ENCODE results near the gene ABCA13. TPM values are rescaled to one million over a fixed set of nuclear protein-coding genes. Genes with fewer than 3 reads are reported as not detected.

The ABCA13 gene
- total RNA-seq, 1 donor from 2014 or later = 0.12 TPM

DNA sequence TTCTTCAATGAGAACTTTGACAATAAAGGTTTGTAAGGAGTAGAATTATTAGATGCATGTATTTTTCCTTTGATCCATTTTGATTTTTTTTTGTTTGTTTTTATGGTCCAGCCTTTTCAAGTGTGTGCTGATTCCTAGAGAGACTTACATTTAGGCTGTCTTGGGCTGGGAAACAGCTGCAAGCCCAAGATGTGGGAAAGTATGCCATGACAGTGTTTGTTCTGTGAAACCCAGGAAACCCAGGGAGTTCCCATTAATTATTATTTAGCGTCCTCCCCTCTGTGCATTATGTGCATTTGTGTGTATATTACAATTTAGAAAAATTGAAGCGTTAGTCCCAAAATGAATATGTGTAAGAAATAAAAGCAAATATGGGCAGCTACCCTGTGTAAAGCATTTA, 216.7 kb downstream of the ABCA13 start:
- Mint-ChIP-seq H3K9me3 (ENCODE audit: low read depth) (peaks cover 6% of the 10 kb centered on the region), H3K36me3 (ENCODE audit: insufficient read depth) (no peaks in the 10 kb centered on the region), H3K4me3 (ENCODE audit: low read depth) (no peak overlapping the region), H3K4me1 (ENCODE audit: low read depth) (no peaks in the 10 kb centered on the region), H3K27ac (no peak overlapping the region), H3K27me3 (no peaks in the 10 kb centered on the region)
- no peak for TF ChIP-seq CTCF (IDR thresholded peaks at IDR 0.05; ENCODE audit: unreplicated experiment)
- DNase-seq (ENCODE audit: low spot score, unreplicated experiment) = no peak

- no peaks in the 10 kb centered on the region for H3K36me3 Mint-ChIP-seq (ENCODE audit: insufficient read depth)
- no peak overlapping the region for H3K4me3 Mint-ChIP-seq (ENCODE audit: low read depth)
- TF ChIP-seq CTCF (IDR thresholded peaks at IDR 0.05; ENCODE audit: unreplicated experiment) = no peak
- H3K27me3 Mint-ChIP-seq = no peaks in the 10 kb centered on the region
- H3K27ac Mint-ChIP-seq = no peak overlapping the region
- no peaks in the 10 kb centered on the region for H3K4me1 Mint-ChIP-seq (ENCODE audit: low read depth)
- H3K9me3 Mint-ChIP-seq (ENCODE audit: low read depth) = peaks cover 7% of the 10 kb centered on the region
- DNase-seq (ENCODE audit: low spot score, unreplicated experiment) = no peak
These were observed 217.7 kb downstream of the ABCA13 start for GRCh38 chr7:48388911-48389310.

- peaks cover 7% of the 10 kb centered on the region for H3K9me3 Mint-ChIP-seq (ENCODE audit: low read depth)
- H3K27ac Mint-ChIP-seq = no peak overlapping the region
- no peaks in the 10 kb centered on the region for H3K4me1 Mint-ChIP-seq (ENCODE audit: low read depth)
These were observed 218.7 kb downstream of the ABCA13 start for GRCh38 chr7:48389977-48390376.

DNA sequence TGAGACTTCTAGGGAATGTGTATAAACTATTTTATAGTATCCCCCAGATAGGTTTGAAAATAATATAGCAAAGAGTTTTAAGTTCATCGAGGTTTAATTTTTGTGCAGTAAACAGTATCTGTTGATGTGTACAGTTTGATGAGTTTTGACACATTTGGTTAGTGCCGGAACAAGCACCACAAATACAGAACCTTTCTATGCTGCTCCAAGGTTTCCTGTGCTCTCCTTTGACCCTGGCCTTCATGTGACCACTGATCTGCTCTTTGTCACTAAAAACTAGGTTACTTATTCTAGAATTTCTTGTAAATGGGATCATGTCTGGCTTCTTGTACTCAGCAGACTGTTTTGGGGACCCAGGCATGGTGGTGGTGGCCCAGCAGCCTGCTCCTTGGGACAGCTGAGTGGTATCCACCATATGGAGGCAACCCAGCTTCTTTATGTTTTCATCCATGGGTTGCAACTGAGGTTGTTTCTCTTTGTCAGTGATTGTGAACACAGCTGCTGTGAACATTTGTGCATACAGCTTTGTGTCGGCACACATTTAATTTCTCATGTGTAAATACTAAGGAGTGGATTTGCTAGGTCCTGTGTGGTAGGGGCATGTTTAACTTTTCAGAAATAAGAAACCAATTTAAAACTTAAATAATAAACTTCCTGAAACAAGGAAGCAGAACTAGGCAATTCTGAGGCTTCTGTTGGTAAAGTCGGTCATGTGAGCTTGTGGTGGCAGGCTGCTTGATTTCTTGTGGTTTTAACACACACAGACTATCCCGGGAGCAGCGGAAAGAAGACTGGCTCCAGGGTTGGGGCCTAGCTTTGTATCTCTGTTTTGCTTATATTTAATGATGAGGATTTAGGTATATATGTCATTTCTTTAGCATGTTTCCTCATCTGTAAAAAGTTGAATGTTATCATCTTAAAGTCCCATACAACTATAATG, 219.4 kb downstream of the ABCA13 start:
- TF ChIP-seq CTCF (IDR thresholded peaks at IDR 0.05; ENCODE audit: unreplicated experiment) = no peak
- Mint-ChIP-seq H3K27me3 (no peaks in the 10 kb centered on the region), H3K4me1 (ENCODE audit: low read depth) (no peaks in the 10 kb centered on the region), H3K4me3 (ENCODE audit: low read depth) (no peak overlapping the region), H3K36me3 (ENCODE audit: insufficient read depth) (no peaks in the 10 kb centered on the region), H3K9me3 (ENCODE audit: low read depth) (peaks cover 7% of the 10 kb centered on the region), H3K27ac (no peak overlapping the region)
- DNase-seq (ENCODE audit: low spot score, unreplicated experiment) = no peak

More at GRCh38 chr7:48389977-48390376, 218.7 kb downstream of the ABCA13 start:
- Mint-ChIP-seq H3K4me3 (ENCODE audit: low read depth) (no peak overlapping the region), H3K27me3 (no peaks in the 10 kb centered on the region), H3K36me3 (ENCODE audit: insufficient read depth) (no peaks in the 10 kb centered on the region)
- no peak for TF ChIP-seq CTCF (IDR thresholded peaks at IDR 0.05; ENCODE audit: unreplicated experiment)
- DNase-seq (ENCODE audit: low spot score, unreplicated experiment) = no peak

GRCh38 chr7:48398191-48398590, 226.9 kb downstream of the ABCA13 start:
- no peak for TF ChIP-seq CTCF (IDR thresholded peaks at IDR 0.05; ENCODE audit: unreplicated experiment)
- no peak for DNase-seq (ENCODE audit: low spot score, unreplicated experiment)
- Mint-ChIP-seq H3K9me3 (ENCODE audit: low read depth) (no peaks in the 10 kb centered on the region), H3K36me3 (ENCODE audit: insufficient read depth) (no peaks in the 10 kb centered on the region), H3K27me3 (no peaks in the 10 kb centered on the region), H3K4me1 (ENCODE audit: low read depth) (no peaks in the 10 kb centered on the region), H3K27ac (no peak overlapping the region), H3K4me3 (ENCODE audit: low read depth) (no peak overlapping the region)
